HG03175 (cell line): ENCODE results near the gene UNC13D.
"Not testable (repeated sequence)": the region's sequence is repeated elsewhere in the genome, so short reads cannot be mapped to it uniquely, and the experiment has no call there.

ENCODE experiments used
- ATAC-seq: cut with Tn5 transposase; IDR thresholded peaks from one replicate; pipeline ENCODE4 v1.9.1; 2021; ENCODE audit warnings: mild to moderate bottlenecking, moderate library complexity; ENCODE audit not compliant: unreplicated experiment

Gene UNC13D

DNA sequence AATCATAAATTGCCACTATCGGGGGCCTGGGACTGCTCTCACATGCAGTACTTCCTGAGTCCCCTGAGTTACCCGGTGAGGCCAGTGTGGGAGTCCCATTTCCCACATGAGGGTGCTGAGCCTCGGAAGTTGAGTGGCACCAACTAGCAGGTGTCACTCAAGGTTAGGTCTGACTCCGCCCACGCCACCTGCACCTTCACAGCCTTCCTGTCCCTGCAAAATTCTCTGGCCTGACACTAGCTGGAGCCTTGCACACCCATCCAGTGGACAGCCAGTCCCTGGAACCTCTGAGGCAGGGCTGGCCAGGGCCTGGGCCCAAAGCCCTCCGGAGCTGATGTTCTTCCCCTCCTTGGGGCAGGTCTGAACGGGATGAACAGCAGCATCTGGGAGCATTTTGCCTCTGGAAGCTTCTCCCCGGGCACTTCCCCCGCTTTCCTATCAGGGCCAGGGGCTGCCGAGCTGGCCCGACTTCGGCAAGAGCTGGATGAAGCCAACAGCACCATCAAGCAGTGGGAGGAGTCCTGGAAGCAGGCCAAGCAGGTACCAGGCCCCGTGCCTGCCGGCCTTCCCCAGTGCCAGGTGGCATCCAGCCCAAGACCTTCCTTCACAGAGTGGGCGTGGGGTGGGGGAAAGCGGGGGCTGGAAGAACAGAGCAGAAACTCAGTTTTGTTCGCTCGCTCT is 21.9 kb downstream of the UNC13D start:
- no peak for ATAC-seq

DNA sequence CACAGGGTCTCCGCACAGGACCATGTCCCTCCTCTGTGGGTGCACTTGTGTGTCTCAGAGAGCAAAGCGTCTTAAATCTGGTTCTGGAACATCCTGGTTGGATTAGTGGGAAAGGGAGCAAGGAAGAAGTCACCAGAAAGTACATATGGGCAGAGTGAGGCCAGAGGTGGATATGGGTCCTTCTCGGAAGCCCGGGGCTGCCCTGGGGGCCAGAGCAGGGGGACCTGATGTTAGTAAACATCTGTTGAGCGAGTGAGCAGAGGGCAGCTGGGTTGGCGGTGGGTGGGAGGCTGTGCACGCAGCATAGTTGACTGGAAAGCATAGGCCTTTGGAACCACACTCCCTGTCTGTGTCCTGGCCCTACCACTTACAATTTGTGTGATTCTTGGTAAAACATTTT is 22.7 kb downstream of the UNC13D start:
- no peak for ATAC-seq

DNA sequence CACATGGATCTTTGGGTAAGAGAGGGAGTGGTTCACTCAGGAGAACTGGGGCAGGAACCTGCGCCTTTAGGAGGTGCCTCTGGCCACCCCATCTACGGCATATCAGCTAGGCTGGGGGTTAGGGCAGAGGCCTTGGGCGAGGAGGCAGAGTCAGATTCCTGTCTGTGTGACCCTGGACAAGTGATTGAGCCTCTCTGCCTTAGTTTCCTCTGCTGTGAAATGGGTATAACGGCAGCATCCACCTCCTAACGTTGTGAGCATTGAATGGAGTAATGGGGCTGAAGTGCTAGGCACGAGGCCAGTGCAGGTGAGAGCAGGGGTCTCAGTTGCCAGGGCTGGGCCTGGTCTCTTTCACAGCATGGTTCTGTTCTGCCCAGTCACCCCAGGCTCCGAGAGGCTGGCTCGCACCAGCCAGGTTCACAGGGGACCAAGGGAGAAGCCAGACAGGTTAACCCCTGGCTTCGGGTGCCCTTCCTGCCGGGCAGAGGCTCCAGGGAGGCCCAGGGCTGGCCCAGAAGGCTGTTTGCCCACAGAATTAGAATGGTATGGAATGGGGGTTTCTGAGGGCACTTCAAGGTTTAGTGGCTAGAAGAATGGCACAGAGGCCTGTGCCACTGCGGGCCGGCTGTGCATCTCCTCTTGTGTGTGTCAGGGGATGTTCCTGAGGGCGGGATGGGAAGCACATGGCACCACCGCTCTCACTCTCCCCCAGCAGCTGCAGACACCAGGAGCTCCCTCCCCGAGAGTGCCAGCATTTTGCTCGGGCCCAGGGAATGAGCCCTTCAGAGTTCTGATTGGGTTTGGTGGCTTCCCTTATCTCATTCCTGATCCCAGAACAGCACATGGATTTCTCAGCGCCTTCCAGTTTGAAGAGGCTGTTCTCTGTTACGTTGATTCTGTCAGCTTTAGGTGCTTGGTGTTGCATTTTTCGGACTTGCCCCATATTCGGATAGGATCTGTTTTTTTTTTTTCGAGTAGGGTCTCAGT is 23.8 kb downstream of the UNC13D start:
- ATAC-seq, result no peak

DNA sequence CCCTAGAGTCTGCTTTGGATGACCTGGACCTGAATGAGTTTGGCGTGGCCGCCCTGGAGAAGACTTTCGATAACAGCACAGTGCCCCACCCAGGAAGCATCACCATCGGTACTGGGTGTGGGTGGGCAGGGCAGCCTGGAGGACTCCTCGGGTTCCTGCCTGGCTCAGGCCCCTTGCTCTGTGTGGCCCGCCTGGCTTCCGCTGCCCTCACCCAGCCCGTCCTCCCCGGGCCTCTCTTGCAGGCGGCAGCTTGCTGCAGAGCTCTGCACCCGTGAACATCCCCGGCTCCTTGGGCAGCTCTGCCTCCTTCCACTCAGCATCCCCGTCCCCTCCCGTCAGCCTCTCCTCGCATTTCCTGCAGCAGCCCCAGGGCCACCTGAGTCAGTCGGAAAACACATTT is 24.5 kb downstream of the UNC13D start:
- no peak for ATAC-seq

DNA sequence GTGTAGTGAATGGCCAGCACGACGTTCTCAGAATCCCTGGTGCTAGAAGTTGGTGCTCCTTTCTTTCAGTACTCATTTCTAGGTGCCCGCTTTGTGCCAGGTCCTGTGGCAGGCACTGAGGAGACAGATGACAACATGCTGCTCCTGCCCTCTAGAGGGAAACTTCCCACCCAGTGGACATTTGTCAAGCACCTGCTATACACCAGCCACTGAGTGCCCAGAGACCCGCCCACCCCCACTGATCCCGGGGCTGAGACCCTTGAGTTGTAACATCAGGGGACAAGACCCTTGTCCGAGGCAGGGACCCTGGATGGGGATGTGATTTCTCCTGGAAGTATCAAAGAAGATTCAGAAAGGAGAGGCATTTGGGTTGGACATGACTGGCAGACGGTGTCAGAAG is 25.1 kb downstream of the UNC13D start:
- no peak for ATAC-seq

DNA sequence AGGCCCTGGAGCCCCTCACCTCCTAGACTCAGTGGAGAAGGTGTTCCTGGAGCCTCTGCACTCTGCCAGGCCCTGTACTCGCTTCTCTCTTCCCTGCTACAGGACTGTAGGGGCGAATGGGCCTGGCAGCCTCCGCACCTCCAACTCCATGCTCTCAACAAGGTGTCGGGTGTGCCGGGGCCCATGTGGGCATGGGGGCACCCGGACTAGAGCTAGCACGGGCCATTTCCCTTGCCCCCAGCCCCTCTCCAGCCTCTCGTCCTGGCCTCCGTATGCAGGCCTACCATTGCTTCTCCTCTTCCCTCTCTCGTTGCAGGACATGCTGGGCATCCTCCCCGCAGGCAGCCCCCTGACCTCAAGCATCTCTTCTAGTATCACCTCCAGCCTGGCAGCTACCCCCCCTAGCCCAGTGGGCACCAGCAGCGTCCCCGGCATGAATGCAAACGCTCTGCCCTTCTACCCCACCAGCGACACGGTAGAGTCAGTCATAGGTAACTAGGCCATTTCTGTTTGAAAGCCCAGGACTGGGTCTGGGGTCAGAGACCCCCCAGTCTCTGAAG is 25.8 kb downstream of the UNC13D start:
- no peak for ATAC-seq

DNA sequence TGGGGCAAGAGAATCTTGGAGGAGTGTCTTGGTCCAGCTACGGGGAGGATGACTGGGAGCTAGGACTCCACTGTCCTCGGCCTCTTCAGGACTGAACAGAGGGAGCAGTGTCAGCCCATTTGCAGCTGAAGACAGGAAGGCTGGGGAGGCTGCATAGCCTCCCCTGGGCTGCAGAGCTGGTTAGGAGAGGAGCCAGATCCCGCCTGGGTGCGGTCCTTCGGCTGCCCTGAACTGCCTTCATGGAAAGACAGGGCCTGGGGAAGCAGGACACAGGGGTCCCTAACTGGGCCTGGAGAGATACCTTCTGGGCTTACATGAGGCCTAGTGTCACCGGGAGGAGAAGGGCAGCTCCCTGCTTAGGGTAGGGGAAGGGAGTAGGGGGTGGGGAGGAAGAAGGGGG is 26.6 kb downstream of the UNC13D start:
- ATAC-seq, result no peak

DNA sequence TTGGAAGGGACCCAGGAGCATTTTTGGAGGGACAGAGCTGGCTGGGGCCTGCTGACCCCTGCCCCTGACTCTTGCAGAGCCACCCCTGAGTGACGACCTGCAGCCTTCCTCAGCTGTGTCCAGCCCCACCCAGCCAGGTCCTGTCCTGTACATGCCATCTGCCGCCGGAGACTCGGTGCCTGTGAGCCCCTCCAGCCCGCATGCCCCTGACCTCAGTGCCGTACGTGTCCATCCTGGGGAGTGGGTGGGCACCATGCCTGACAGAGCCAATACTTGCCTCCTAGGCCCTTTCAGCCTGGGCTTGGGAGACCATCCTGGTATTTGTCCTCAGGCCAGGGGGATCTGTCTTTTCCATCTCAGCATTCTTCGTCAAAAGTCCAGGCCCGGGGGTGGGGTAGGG is 27.5 kb downstream of the UNC13D start:
- no peak for ATAC-seq

DNA sequence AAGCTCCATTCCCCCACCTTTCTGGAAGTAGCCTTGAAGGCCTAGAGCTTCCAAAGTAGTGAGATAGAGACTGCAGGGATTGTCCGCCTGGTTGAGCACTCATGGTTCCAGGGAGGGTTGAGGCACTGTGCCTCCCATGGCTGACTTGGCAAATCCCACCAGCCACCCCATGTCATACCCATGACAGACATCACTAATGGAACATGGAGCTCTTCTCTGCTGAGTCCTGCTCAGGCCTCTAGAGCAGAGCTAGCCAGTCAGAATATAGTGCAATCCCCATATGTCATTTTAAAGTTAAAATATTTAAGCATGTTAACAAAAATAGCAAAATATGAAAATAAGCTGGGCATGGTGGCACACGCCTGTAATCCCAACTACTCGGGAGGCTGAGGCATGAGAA is 28.8 kb downstream of the UNC13D start:
- ATAC-seq, result no peak

DNA sequence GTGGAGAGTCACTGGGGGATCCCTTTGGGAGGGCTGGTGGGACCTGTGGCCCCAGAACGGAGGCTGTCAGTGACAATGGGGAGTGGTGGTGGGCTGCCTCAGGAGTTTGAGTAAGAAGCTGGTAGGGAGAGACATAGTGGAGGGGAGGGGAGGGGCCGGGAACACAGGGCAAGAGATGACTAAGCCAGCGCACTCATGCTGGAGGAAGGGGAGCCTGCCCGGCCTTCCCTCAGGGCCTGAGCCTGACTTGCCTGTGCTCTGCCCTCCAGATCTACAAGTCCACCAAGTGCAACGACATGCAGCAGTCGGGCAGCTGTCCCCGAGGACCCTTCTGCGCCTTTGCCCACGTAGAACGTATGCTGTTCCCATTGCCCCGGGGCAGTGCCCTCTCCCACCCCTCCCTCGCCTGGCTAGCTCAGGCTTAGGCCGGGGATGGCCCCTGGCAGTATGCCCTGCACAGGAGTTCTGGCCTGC is 29.3 kb downstream of the UNC13D start:
- no peak for ATAC-seq

DNA sequence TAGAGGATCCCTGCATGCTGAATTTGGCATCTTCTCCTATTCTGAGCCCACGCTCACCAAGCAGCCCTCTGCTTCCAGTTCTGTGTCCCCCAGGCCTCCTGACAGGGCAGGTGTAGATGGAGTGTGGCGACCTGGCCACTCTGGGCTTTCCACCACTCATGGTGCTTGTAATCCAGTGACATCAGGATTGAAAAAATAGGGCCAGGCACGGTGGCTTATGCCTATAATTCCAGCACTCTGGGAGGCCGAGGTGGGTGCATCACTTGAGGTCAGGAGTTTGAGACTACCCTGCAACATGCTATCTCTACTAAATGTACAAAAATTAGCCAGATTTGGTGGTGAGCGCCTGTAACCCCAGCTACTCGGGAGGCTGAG is 30.2 kb downstream of the UNC13D start:
- ATAC-seq, result no peak

DNA sequence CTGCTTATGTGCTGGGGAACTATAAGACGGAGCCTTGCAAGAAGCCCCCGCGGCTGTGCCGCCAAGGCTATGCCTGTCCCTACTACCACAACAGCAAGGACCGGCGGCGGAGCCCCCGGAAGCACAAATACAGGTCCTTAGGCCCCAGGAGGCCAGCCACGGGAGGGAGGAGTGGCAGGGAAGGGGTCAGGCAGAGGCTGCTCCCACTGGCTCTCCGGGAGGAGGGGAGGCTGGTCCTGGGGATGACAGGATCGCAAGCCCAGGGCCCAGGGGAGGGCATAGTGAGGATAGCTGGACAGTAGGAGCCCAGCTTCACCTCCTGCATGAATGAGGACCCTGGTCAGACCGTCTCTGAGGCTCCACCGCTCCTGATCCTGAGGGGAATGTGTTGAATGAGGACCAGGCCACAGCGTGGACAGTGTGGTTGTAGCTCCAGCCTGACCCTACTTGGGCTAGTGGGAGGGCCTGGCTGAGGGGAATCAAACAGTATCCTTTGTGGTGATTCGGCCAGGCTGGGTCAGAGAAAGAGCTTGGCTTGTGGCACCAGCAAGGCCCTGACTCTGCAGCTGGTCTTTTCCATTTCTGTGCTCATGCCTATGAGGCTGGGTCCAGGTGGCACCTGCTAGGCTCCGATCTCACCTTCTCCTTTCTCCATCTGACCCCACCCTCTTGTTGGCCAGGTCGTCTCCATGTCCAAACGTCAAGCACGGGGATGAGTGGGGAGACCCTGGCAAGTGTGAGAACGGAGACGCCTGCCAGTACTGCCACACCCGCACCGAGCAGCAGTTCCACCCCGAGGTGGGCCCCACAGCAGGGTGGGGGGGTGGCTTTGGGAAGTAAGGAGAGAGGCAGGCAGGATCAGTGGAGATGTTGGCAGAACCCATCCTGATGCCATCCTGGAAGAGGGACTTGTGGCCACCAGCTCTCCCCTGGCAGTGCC is 30.9 kb downstream of the UNC13D start:
- ATAC-seq, result no peak

DNA sequence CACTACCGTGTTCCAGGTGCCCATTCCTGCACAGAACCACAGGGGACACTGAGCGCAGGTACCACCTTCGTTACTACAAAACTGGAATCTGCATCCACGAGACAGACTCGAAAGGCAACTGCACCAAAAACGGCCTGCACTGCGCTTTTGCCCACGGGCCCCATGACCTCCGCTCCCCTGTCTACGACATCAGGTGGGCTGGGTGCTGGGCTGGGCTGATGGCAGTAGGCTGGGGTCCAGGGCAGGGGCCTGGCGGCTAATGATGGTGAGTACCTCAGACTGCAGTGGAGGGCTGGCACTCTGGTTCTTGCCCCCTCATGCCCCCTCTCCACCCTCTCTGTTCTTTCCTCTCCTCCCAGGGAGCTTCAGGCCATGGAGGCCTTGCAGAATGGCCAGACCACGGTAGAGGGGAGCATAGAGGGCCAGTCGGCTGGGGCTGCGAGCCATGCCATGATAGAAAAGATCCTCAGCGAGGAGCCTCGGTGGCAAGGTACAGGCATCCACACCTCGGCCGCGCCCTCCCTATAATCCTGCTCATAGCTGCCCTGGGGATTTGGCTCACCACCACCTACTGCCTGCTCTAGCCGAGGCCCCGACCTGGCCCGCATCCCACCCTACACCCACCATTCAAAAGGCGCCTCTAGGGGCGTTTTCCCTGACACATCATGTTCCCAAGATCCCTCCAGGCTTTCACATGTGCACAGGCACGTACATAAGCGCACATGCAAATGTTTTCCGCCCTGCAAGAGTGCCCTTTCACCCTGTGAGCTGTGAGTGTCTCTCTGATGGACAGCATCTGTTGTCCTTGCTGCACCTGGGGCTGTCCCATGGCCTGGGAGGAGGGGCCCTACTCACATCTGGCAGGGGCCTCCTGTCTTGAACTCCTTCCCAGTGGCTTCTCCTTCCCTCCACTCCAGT is 31.8 kb downstream of the UNC13D start:
- no peak for ATAC-seq

DNA sequence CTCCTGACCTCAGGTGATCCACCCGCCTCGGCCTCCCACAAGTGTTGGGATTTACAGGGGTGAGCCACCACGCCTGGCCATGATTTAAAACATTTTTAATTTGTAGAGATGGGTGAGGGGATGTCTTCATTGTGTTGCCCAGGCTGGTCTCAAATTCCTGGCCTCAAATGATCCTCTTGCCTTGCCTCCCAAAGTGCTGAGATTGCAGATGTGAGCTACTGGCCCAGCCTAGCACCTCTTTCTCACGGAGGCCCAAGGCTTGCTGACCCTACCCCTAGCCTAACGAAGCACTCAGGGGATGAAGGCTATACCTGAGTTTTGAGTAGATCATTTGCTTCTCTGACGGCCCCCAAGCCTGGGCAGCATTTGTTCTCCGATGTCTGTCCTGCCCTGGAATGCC is 33.0 kb downstream of the UNC13D start:
- no peak for ATAC-seq

DNA sequence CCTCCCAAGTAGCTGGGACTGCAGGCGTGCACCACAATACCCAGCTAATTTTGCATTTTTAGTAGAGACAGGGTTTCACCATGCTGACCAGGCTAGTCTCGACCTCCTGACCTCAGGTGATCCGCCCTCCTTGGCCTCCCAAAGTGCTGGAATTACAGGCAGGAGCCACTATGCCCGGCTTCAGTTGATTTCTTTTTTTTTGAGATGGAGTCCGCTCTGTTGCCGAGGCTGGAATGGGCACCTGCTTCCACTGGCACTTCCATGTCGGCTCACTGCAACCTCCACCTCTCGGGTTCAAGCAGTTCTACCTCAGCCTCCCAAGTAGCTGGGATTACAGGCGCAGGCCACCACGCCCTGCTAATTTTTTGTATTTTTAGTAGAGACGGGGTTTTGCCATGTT is 33.4 kb downstream of the UNC13D start:
- not testable (repeated sequence) for ATAC-seq

DNA sequence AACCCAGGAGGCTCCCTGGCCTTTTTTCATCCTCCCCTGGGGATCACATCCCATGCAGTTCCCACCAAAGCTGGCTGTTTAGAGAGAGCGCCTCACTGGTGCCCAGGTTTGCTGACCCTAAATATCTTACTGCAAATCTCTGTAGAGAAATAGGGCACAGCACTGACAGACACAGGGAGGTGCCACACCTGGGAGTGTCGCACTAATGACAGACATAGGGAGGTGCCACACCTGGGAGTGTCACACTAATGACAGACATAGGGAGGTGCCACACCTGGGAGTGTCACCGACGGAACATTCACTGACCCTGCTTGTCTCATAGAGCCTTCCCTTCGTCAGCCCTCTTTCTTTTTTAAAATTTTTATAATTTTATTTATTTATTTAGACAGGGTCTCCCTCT is 34.0 kb downstream of the UNC13D start:
- no peak for ATAC-seq

DNA sequence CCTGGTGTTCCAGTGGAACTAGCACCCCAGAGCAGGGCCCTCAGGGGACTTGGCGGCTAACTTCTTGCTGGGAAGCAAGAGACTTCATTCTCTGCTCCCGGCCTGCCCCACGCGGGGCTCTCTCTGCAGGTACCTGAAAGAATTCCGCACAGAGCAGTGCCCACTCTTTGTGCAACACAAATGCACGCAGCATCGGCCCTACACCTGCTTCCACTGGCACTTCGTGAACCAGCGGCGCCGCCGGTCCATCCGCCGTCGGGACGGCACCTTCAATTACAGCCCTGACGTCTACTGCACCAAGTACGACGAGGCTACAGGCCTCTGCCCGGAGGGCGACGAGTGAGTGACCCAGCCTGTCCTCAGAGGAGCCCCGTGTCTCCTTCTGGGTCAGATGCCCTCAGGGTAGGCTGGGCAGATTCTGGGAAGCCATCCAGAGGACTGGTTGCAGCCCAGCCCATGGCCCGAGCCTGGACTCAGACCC is 34.5 kb downstream of the UNC13D start:
- no peak for ATAC-seq

DNA sequence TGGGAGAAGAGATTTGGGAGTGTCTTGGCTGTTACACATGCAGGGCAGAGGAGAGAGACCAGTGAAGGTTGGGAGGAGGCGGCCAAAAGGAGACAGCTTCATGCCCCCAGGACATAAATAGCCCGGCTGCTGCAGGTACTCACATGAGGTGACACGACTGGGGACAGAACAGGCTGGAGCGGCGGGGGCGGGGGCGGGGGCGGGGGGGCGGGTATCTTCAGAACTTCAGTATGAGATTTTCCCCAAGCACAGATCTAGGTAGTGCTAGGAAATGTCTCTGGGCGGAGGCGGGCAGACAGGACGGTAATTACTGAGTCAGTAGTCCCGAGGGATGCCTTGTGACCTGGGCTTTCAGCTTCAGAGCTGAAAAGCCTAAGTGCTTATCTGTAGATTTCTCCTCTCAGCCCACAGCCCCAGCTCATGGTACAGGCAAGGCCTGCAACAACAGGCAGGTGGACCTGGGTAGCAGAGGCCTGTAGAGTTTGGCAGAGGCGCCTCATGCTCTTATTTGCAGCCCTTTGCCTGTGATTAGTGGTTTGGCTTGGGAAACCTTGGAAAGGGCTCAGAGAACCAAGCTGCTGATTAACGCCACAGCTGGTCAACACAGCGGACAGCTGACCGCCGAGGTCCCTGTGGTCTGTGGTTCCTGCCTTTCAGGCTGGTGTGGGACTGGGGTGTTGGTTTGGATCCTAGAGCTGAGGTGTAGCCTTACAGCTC is 35.1 kb downstream of the UNC13D start:
- ATAC-seq, result no peak

DNA sequence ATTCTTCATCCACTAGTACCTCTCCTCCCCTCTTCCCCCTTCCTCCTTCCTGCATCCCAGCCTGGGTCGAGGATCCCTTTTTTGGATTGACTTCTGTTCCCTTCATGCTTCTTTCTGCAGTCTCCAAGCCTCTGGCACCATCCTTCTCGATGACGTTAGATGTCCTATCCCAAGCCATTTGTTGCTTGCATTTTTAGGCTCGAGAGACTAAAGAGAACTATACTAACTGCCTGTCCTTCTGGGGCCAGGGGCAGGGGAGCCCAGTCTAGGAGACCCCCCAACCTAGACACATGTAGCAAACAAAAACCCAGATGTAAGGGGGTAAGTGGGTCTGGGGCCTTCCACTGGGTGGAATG is 35.7 kb downstream of the UNC13D start:
- no peak for ATAC-seq
